CD4-positive, alpha-beta T cell treated with Interleukin-6 for 4 hours (primary cell): ENCODE measurements around the gene DDX41.

Experiments
- DNase-seq: peaks from one replicate; pipeline ENCODE4 v3.0.0-alpha.2; 2020; ENCODE audit warnings: mixed read lengths

Gene DDX41

DNA sequence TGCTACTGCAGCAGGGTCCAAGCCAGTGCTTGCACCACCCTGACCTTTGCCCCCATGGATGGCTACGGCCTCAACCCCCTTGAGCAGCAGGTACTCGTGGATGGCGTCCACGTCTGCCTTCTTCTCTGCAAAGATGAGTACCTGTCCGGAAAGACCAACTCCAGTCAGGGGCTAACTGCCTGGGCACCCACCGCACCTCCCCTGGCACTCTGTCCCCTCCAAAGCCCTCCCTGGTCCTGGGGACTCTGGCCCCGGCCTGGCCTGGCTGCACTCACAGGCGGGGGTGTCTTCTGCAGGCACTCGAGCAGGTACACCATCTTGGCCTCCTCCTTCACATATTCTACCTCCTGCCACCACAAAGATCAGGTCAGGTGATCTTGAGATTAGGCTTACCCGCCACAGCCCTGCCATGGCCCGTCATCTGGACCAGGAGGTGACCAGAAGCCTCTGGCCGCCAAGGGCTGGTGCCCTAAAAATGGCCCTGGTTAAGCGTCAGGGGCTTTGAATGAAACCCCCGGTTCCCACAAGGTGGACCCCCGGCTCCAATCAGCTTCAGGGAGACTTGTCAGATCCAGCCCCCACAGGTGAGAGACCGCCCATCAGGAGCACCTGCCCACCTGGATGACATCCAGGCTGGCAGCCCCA is 3.9 kb downstream of the DDX41 start:
- no peak for DNase-seq

GRCh38 chr5:177511796-177512675 is 4.7 kb downstream of the DDX41 start:
- no peak for DNase-seq

DNA sequence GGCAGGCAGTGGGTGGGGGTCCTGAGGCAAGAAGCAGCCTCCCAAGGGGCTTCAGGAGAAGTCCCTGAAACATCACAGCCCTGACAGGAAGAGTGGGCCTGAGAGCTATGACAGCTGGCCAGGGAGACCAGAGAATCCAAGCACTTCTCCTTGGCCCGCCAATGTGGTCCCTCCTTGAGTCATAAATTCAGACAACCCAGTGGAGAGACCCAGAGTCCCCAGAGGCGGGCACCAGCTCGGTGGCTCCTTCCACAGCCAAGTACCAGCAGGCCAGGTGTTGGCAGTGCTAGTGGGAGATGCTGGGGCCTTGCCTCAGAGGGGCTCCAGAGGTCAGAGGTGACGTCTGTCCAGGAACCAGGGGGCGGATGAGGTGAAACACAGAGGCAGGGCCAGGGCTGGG is 5.6 kb downstream of the DDX41 start:
- no peak for DNase-seq

GRCh38 chr5:177510567-177511053 is 6.2 kb downstream of the DDX41 start:
- no peak for DNase-seq

DNA sequence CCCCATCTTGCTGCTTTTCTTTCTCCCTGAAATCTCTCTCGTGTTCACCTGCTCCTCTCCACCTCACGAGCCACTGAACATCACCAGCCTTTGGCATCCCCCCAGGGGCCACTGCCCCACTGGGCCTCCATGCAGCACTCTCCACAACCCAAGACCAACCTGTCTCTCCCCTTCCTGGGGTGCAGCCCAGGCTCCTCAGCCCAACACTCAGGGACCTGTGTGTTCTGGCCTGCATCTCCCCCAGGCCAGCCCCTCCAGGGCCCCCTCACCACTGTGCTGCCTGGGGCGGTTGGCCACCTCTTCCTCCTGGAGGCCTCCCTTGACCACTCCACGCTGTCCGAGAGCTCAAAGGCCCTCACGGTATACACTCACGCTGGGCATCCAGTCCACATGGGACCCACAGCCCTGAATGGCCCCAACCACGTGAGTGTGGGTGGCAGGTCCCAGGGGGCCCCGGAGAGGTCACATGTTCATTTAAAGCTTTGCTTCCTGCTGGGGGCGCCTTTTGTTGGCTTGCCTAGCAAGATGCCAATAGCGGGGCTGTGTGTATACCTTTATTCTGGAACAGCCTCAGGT is 6.7 kb downstream of the DDX41 start:
- no peak for DNase-seq

GRCh38 chr5:177509381-177509951 is 7.3 kb downstream of the DDX41 start, which contains the start of gene DOK3:
Gene DOK3, minus strand, starts transcription at chr5:177509826. Its CDS starts 286 bp downstream, at chr5:177509540.
- DNase-seq: no peak

GRCh38 chr5:177508837-177509236 is 7.9 kb downstream of the DDX41 start:
- DNase-seq: no peak

GRCh38 chr5:177508221-177508611 is 8.5 kb downstream of the DDX41 start:
- no peak for DNase-seq

DNA sequence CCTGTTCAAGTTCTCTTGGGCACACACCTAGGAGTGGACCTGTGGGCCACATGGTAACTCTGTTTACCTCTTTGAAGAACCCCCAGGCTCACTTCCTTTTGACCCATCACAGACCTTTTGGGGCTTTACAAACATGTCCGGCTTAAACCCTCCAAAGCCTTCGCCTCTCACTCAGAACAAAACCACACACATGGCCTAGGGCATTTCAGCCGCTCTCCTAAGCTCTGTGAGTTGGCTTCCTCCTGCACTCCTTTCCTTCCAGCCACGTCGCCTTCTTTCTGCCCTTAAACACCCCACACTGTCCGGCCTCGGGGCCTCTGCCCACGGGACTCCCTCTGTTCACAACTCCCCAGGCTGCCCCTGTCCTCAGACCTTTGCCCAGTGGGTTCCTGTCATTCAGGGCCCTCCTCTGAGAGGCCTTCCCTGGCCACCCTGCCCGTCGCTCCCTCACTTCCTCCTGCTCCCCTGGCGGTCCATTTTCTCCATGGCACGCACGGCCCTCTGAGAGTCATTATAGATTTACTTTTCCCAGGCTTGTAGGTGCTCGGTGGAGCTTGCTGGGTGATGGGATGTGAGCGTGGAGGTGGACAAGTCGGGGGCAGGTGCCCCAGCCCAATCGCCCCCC is 9.1 kb downstream of the DDX41 start:
- DNase-seq: no peak

GRCh38 chr5:177507165-177507564 is 9.6 kb downstream of the DDX41 start:
- DNase-seq: no peak

GRCh38 chr5:177505075-177505474 is 11.7 kb downstream of the DDX41 start:
- no peak for DNase-seq

- no peak for DNase-seq
These were observed 12.4 kb downstream of the DDX41 start for GRCh38 chr5:177504086-177505056.

DNA sequence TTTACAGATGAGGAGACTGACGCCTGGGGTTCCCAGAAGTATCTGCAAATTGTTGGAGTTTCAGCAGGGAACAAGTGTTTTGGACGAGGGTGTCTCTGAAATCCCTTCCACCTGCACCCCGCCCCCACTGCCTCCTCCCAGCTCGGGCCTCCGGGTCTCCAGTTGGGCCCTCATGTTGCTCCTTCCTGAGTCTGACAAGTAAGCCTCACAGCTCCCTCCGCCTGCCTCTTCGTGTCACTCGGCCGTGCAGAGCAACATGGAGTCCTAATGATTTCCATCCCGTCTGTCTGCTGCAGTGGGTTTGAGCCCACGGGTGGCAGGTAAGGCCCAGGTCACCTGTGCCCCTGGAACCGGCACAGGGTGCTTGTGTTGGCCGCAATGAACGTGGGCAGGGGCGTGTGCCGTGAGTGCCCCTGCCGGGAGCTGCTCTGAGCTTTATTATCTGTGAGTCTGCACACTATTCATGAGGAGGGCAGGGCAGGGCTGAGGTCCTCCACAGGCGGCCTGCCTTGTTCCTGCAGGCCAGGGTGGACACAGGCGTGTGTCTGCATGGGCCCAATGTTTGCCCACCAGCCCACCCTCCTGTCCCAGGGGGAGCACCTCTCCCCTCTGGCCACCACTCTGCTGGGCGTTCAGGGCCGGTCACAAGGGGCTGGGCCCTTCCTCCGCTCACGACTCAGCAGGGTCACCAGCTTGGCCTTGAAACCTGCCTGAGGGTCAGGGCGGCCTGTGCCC is 13.2 kb downstream of the DDX41 start:
- DNase-seq: no peak

- no peak for DNase-seq
These were observed 13.9 kb downstream of the DDX41 start for GRCh38 chr5:177502886-177503285.

- no peak for DNase-seq
These were observed 14.7 kb downstream of the DDX41 start for GRCh38 chr5:177501874-177502678.

DNA sequence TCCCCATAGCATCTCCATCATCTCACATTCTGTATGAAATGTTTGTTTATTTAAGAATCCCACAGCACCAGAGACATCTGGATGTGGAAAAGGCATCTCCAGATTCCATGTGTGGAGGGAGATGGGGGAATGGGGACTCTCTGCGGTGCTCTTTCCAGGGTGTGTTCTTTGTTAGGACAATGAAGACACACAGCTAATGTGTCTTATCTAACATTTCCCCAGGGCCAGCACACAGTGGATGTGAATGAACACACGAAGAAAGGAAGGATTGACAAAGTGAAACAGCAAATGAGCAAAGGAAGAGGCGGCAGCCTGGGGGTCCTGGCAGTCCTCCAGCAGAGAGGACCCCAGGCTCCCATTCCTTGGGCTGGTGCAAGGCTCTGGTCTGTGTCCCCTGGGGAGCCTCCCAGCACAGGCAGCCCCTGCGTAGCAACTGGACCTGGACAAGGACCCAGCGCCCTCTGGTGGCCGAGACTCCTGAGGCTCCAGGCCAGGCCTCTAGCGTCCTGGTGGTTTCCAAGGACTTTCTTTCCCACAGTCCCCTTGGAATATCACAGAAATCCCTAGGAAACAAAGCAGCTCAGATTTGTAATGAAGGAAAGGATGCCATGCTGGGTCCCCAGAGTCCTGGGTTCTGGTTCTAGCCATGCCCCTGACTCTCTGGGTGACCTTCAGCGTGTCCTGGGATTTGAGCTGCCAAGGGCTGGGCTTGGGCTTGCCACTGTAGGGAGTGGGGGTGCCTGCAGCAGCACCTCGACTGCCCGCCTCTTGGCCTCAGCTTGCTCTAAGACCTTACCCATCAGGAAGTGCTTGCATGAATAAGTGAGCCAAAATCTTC is 15.9 kb downstream of the DDX41 start:
- peak; percentile 91 for DNase-seq

DNA sequence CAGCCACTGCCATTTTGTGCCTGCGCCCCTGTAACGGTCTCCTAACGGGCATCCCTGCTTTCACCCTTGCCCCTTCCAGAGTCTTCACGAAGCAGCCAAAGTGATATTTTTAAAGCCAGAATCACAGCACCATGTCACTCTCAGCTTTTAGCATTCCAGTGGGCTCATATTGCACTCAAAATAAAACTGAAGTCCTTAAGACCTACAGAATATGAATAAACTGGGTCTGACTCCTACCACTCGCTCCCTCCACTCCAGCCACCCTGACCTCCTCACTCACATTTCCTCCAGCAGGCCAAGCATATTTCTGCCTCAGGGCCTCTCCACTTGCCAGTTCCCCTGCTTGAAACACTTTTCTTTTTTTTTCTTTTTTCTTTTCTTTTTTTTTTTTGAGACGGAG is 16.9 kb downstream of the DDX41 start:
- no peak for DNase-seq

DNA sequence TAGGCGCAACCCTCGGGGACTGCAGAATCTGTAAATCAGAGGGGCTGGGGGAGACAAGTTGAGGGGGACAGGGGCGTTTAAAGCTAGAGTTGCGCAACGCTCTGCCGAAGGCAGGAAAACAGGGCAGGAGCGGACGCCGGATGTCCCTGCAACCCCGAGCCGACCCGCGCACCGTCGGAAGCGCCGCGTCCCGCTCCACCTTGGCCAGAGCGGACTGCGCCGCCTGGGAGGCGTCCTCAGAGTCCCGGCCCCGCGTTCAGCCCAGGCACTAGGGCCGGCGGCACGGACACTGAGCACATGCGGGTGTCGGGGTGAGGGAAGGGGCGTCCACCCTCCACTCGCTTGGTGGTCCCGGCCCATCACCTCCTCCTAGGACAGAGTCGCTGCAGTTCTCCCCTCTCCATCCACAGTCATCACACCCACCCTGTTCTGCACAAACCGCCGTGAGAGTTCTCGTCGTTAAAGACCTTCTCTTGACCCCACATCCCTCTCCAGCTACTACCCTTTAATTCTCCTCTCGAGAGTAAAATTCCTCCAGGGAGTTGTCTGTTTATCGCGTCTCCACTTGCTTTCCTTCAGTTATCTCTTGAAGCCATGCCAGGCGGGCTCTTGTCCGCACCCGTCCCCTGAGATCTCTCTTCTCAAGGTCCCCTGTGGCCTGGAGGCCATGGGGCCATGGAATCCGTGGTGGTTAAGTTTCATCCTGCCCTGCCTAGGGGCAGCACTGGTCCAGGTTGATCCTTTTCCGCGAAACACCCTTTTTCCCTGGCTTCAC is 18.6 kb downstream of the DDX41 start:
- DNase-seq: no peak
